Neural cell (in vitro differentiated cells): ENCODE data around the gene CLCN3. TPM values are rescaled to one million over a fixed set of nuclear protein-coding genes. Genes with fewer than 3 reads are reported as not detected.
A peak's percentile ranks its signal among the peaks of the same experiment; 100 is the strongest.
"Not testable (repeated sequence)": the region's sequence is repeated elsewhere in the genome, so short reads cannot be mapped to it uniquely, and the experiment has no call there.

Experiments
- H2AFZ ChIP-seq: fragments of 200-600, 300-800 bp; sonication (generic), shearing (Covaris generic); 2 replicates; pipeline ENCODE4 v1.6.0; 2014; ENCODE audit warnings: low read depth, mild to moderate bottlenecking, antibody characterized with exemption, low read length, moderate library complexity
- H3F3A ChIP-seq: fragments of 200-600 bp; shearing (Covaris generic); 2 replicates; pipeline ENCODE4 v1.6.1; 2016; ENCODE audit warnings: mild to moderate bottlenecking, moderate library complexity, mixed read lengths, antibody characterized with exemption, low read length; ENCODE audit not compliant: insufficient read depth, poor library complexity, severe bottlenecking
- H3K27ac ChIP-seq: fragments of 200-600, 300-800 bp; sonication (generic), shearing (Covaris generic); 2 replicates; pipeline ENCODE4 v1.5.1; 2014; ENCODE audit warnings: mild to moderate bottlenecking, low read length, moderate library complexity
- H3K27me3 ChIP-seq: fragments of 300-800, 200-600 bp; sonication (generic), shearing (Covaris generic); 2 replicates; pipeline ENCODE4 v1.6.0; 2014; ENCODE audit warnings: mild to moderate bottlenecking, low read depth, low read length, moderate library complexity; ENCODE audit not compliant: insufficient read depth
- H3K36me3 ChIP-seq: fragments of 300-800, 200-600 bp; sonication (generic), shearing (Covaris generic); 2 replicates; pipeline ENCODE4 v1.5.1; 2014; ENCODE audit warnings: mild to moderate bottlenecking, antibody characterized with exemption, low read length, moderate library complexity; ENCODE audit not compliant: insufficient read depth
- H3K4me2 ChIP-seq: fragments of 300-800, 200-600 bp; sonication (generic), shearing (Covaris generic); 2 replicates; pipeline ENCODE4 v1.6.0; 2014; ENCODE audit warnings: mild to moderate bottlenecking, low read length
- H3K4me3 ChIP-seq: fragments of 300-800, 200-600 bp; sonication (generic), shearing (Covaris generic); 2 replicates; pipeline ENCODE4 v1.5.1; 2014; ENCODE audit warnings: mild to moderate bottlenecking, low read length, moderate library complexity
- H3K79me2 ChIP-seq: fragments of 200-600 bp; shearing (Covaris generic); replicated peaks from 2 replicates; pipeline ENCODE4 v1.6.0; 2014; ENCODE audit warnings: mild to moderate bottlenecking, low read length, moderate library complexity; ENCODE audit not compliant: insufficient read depth
- H3K9ac ChIP-seq: fragments of 300-800, 200-600 bp; sonication (generic), shearing (Covaris generic); 2 replicates; pipeline ENCODE4 v1.6.1; 2016; ENCODE audit warnings: mild to moderate bottlenecking, low read length, mixed read lengths
- H3K9me2 ChIP-seq: fragments of 200-600 bp; shearing (Covaris generic); 2 replicates; pipeline ENCODE4 v1.6.1; 2016; ENCODE audit warnings: mild to moderate bottlenecking, low read length, mixed read lengths; ENCODE audit not compliant: insufficient read depth
- H3K9me3 ChIP-seq: fragments of 200-600, 300-800 bp; sonication (generic), shearing (Covaris generic); 2 replicates; pipeline ENCODE4 v1.6.1; 2016; ENCODE audit warnings: mild to moderate bottlenecking, mixed run types, low read length, moderate library complexity, mixed read lengths
- H4K20me1 ChIP-seq: fragments of 200-600 bp; shearing (Covaris generic); 2 replicates; pipeline ENCODE4 v1.6.1; 2016; ENCODE audit warnings: mild to moderate bottlenecking, mixed run types; ENCODE audit not compliant: insufficient read depth
- CTCF ChIP-seq: fragments of 450-650 bp; IDR thresholded peaks from 2 replicates; pipeline ENCODE4 v1.5.1; 2014; ENCODE audit warnings: antibody characterized with exemption, mild to moderate bottlenecking, moderate library complexity; ENCODE audit not compliant: poor library complexity, severe bottlenecking
- EP300 ChIP-seq: fragments of 450-650 bp; conservative IDR thresholded peaks from 2 replicates; pipeline ENCODE4 v1.6.1; 2014; ENCODE audit warnings: antibody characterized with exemption, mild to moderate bottlenecking, moderate library complexity; ENCODE audit not compliant: poor library complexity, severe bottlenecking
- EZH2 ChIP-seq: fragments of 200-600, 300-800 bp; shearing (Covaris generic), sonication (generic); IDR thresholded peaks from 2 replicates; pipeline ENCODE4 v1.6.1; 2014; ENCODE audit warnings: antibody characterized with exemption, low read length, borderline replicate concordance, mild to moderate bottlenecking; ENCODE audit not compliant: insufficient read depth, poor library complexity, severe bottlenecking
- MXI1 ChIP-seq: fragments of 450-650 bp; conservative IDR thresholded peaks from 2 replicates; pipeline ENCODE4 v1.6.1; 2014; ENCODE audit warnings: antibody characterized with exemption, mild to moderate bottlenecking; ENCODE audit not compliant: poor library complexity, severe bottlenecking
- POLR2AphosphoS5 ChIP-seq: IDR thresholded peaks from 2 replicates; pipeline ENCODE4 v1.6.1; 2012
- RAD21 ChIP-seq: fragments of 450-650 bp; conservative IDR thresholded peaks from 2 replicates; pipeline ENCODE4 v1.6.1; 2014; ENCODE audit warnings: antibody characterized with exemption, mild to moderate bottlenecking, moderate library complexity
- SMC3 ChIP-seq: fragments of 450-650 bp; conservative IDR thresholded peaks from 2 replicates; pipeline ENCODE4 v1.6.1; 2014; ENCODE audit warnings: antibody characterized with exemption, mild to moderate bottlenecking, moderate library complexity; ENCODE audit not compliant: poor library complexity
- TAF1 ChIP-seq: IDR thresholded peaks from 2 replicates; pipeline ENCODE4 v1.6.1; 2012; ENCODE audit warnings: low read depth
- polyA plus RNA-seq: library from polyadenylated mRNA; depleted of rRNA; stranded (reverse); fragments of >200 nt; gene quantifications from 2 replicates; pipeline ENCODE4 v1.2.3, GENCODE V29; 2014
- TF ChIP-seq, protein P1 (sequence below): IDR thresholded peaks from 2 replicates; pipeline ENCODE4 v1.6.1; 2012; ENCODE audit warnings: borderline replicate concordance

CLCN3 gene
- polyA plus RNA-seq, 1 donor from 2014 or later, result 68.3 TPM

DNA sequence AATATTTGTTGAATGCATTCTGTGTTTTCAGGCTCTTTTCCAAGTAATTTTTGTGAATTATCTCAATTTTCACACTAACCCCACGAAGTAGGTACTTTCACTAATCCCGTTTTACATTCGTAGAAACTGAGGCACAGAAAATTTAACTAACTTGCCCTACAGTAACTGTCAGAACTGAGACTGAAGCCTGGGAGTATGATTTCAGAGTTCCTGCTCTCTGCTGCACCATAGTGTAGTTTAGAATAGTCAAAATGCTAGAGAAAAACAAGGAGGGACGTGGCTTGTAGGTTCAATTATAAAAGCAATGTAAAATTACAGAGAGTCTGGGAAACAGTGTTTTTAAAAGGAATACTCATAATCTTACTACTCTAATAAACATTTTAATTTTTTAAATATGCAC lies 2.2 kb downstream of the CLCN3 start:
- Histone ChIP-seq H3K9ac (no peak overlapping the region), H3F3A (no peaks in the 10 kb centered on the region), H3K36me3 (no peaks in the 10 kb centered on the region), H3K79me2 (peaks cover 46% of the 10 kb centered on the region), H3K4me2 (peak overlapping the region; percentile 71), H3K9me2 (no peaks in the 10 kb centered on the region), H4K20me1 (no peaks in the 10 kb centered on the region), H2AFZ (no peak overlapping the region), H3K27me3 (no peaks in the 10 kb centered on the region), H3K27ac (no peak overlapping the region), H3K9me3 (no peaks in the 10 kb centered on the region), H3K4me3 (peak overlapping the region; percentile 74)
- TF ChIP-seq, protein P1, sequence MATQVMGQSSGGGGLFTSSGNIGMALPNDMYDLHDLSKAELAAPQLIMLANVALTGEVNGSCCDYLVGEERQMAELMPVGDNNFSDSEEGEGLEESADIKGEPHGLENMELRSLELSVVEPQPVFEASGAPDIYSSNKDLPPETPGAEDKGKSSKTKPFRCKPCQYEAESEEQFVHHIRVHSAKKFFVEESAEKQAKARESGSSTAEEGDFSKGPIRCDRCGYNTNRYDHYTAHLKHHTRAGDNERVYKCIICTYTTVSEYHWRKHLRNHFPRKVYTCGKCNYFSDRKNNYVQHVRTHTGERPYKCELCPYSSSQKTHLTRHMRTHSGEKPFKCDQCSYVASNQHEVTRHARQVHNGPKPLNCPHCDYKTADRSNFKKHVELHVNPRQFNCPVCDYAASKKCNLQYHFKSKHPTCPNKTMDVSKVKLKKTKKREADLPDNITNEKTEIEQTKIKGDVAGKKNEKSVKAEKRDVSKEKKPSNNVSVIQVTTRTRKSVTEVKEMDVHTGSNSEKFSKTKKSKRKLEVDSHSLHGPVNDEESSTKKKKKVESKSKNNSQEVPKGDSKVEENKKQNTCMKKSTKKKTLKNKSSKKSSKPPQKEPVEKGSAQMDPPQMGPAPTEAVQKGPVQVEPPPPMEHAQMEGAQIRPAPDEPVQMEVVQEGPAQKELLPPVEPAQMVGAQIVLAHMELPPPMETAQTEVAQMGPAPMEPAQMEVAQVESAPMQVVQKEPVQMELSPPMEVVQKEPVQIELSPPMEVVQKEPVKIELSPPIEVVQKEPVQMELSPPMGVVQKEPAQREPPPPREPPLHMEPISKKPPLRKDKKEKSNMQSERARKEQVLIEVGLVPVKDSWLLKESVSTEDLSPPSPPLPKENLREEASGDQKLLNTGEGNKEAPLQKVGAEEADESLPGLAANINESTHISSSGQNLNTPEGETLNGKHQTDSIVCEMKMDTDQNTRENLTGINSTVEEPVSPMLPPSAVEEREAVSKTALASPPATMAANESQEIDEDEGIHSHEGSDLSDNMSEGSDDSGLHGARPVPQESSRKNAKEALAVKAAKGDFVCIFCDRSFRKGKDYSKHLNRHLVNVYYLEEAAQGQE, result no peak
- TF ChIP-seq MXI1, result no peak
- no peak for TF ChIP-seq CTCF
- TF ChIP-seq EZH2, result no peak
- TF ChIP-seq EP300, result no peak
- no peak for TF ChIP-seq TAF1
- no peak for TF ChIP-seq RAD21
- no peak for TF ChIP-seq SMC3
- TF ChIP-seq POLR2AphosphoS5, result no peak

DNA sequence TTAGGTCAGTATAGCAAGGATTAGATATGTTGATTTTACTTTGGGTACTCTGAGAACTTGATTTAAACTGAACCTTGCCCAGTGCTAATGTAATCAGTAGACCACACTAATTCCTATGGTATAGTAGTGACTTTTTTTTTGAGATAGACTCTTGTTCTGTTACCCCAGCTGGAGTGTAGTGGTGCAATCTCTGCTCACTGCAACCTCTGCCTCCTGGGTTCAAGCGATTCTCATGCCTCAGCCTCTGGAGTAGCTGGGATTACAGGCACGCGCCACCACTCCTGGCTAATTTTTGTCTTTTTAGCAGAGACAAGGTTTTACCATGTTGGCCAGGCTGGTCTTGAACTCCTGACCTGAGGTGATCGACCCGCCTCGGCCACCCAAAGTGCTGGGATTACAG lies 3.6 kb downstream of the CLCN3 start:
- H3K4me3 ChIP-seq, H3F3A ChIP-seq, H3K9me3 ChIP-seq, H3K27me3 ChIP-seq, H4K20me1 ChIP-seq, H2AFZ ChIP-seq, H3K36me3 ChIP-seq, H3K4me2 ChIP-seq, H3K9ac ChIP-seq, H3K9me2 ChIP-seq, H3K27ac ChIP-seq: not testable (repeated sequence)
- H3K79me2 ChIP-seq, result peaks cover 57% of the 10 kb centered on the region

GRCh38 chr4:169625886-169626285 lies 5.5 kb downstream of the CLCN3 start:
- Histone ChIP-seq H3K9ac (no peak overlapping the region), H3K9me2 (no peaks in the 10 kb centered on the region), H4K20me1 (no peaks in the 10 kb centered on the region), H3K4me3 (no peak overlapping the region), H3K9me3 (no peaks in the 10 kb centered on the region), H3K79me2 (peaks cover 59% of the 10 kb centered on the region), H3K36me3 (no peaks in the 10 kb centered on the region), H3K27ac (no peak overlapping the region), H3K27me3 (no peaks in the 10 kb centered on the region), H2AFZ (no peak overlapping the region), H3F3A (no peaks in the 10 kb centered on the region), H3K4me2 (no peak overlapping the region)
- TF ChIP-seq TAF1, result no peak
- TF ChIP-seq RAD21, result no peak
- no peak for TF ChIP-seq EP300
- TF ChIP-seq SMC3, result no peak
- TF ChIP-seq POLR2AphosphoS5, result no peak
